ENCODE results near the gene IL10.
A peak's percentile ranks its signal among the peaks of the same experiment; 100 is the strongest.
"Not testable (repeated sequence)": the region's sequence is repeated elsewhere in the genome, so short reads cannot be mapped to it uniquely, and the experiment has no call there.

IL10 gene

DNA sequence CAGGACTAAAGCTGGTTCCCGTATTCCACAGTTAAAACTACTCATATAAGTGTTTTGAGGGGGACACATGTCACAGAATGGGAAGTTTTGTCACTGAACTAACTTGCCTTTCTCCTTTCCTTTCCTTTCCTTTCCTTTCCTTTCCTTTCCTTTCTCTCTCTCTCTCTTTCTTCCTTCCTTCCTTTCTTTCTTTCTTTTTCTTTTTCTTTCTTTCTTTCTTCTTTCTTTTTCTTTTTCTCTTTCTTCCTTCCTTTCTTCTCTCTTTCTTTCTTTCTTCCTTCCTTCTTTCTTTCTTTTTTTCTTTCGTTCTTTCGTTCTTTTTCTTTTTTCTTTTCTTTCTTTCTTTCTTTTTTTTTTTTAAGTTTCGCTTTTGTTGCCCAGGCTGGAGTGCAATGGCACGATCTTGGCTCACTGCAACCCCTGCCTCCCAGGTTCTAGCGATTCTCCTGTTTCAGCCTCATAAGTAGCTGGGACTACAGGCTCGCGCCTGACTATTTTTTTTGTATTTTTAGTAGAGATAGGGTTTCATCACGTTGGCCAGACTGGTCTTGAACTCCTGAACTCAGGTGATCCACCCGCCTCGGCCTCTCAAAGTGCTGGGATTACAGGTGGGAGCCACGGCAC, 9.4 kb downstream of the IL10 start:
- not testable (repeated sequence) for DNase-seq

DNA sequence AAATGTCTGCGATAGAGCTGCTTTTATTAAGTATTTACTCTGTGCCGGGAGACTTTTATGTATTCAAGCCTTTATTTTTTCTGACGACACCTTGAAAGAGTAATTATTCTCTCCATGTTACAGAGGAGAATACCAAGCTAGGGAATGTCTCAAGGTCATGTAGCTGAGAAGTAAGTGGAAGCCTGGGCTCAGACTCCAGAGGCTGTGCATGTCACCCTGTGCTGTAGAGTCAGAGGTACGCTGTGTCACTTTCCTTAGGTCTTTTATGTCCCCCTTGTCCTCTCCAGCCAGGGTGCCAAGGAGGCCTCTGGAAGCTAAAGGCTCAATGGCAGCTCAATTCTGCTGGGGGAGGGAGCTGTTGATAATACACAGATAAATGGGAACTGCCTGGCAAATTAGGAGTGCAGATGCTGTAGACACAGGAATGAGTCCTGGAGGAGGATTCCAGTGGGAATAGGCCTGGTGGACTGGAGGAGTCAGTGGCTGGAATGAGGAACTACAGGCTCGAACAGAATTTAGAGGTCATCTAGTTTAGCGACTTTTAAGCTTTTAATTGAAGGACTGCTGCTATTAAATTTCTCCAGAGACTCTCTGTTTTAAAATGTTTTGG, 11.0 kb downstream of the IL10 start:
- no peak for DNase-seq

DNA sequence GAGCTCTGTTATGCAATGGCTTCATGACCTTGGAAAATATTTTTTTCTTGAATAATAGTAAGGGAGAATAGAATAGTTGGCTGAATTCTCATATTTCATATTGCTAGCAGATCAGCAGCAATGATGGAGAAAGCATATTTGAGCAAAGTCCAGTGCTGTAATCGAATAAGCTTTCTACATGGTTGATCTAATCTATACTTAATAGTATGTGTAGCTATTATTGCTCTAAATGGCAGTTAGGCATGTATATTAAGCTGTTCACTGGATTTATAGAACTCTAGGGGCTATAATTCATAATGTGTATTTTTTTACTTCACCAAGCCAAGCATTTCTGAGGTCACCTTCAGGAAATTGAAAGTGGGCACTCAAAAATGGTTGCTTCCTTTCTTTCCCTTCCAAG, 11.7 kb downstream of the IL10 start:
- DNase-seq = no peak

GRCh38 chr1:206757524-206758266, 14.6 kb downstream of the IL10 start:
- peak; percentile 81 for DNase-seq

DNA sequence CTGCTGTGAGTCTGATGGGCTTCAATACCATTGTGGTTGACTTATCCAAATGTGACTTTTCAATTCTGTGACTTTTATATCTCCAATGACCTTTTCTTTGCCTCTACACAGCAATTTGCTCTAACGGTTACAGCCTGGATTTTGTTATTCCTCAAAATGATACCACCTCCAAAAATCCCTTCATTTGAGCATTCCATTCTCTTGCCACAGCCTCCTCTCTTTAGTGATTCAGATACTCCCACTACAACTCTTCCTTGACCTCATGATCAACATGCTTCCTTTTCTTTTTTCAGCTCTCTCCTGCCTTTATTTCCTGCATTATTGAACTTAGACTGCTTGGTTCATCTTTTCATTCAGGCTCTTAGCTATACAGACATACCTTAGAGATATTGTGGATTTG, 18.3 kb downstream of the IL10 start:
- no peak for DNase-seq

GRCh38 chr1:206753141-206753540, 19.2 kb downstream of the IL10 start:
- no peak for DNase-seq

DNA sequence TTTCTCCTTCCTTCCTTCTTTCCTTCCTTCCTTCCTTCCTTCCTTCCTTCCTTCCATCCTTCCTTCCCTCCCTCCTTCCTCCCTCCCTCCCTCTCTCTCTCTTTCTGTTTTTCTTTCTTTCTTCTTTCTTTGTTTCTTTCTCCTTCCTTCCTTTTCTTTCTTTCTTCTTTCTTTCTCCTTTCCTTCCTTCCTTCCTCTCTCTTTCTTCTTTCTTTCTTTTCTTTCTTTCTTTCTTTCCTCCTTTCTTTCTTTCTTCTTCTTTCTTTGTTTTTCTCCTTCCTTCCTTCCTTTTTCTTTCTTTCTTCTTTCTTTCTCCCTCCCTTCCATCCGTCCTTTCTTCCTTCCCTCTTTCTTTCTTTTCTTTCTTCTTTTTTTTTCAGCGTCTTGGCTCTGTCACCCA, 19.8 kb downstream of the IL10 start:
- no peak for DNase-seq

DNA sequence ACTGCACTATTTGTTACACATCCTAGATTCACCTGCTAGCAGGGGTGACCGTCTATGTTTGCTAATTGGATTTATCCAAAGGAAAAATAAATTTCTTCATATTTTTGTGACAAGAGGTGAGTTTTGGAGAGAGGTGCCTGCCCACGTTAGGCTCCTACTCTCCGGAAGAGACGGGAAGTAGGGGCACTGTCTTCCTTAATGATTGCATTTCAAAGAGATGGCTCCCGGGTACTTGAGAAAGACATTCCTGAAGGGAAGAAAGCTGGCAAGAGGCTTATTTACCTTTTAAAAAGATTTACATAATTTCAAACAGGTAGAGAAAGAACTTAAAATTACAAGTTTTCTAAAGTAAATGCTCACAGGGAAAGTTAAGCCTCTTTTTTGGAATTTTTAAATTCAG, 20.4 kb downstream of the IL10 start:
- DNase-seq = no peak

- no peak for DNase-seq
Measured at GRCh38 chr1:206748348-206749030, 23.8 kb downstream of the IL10 start.

GRCh38 chr1:206745301-206745700, 27.0 kb downstream of the IL10 start:
- DNase-seq = no peak

GRCh38 chr1:206744683-206745082, 27.6 kb downstream of the IL10 start:
- peak; percentile 76 for DNase-seq

- peak; percentile 56 for DNase-seq
Measured at GRCh38 chr1:206742719-206743383, 29.4 kb downstream of the IL10 start.

DNA sequence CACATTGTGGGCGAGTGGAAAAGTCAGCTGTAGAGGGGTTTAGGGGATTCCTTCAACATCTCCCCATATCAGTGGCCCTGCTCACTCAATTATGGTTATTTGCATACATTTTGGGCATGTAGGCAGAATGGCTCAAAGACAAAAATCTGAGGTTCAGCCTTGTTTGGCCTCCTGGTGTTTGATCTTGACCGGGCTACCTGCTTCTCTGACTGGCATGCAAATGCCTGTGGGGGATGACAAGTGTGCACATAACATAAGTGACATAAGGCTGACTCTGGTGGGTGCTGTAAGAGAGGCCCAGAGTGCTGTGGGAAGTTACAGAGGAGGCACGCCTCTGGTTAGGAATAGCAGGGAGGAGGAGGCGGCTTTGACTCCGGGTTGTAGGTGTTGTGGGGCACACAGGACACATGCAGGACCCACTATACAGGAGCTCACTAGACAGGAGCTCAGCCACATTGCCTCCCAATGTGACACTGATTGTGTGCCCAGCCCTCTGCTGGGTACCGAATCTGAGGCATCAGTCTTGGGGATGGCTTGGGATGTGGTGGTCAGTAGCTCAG, 31.1 kb downstream of the IL10 start:
- DNase-seq = no peak

DNA sequence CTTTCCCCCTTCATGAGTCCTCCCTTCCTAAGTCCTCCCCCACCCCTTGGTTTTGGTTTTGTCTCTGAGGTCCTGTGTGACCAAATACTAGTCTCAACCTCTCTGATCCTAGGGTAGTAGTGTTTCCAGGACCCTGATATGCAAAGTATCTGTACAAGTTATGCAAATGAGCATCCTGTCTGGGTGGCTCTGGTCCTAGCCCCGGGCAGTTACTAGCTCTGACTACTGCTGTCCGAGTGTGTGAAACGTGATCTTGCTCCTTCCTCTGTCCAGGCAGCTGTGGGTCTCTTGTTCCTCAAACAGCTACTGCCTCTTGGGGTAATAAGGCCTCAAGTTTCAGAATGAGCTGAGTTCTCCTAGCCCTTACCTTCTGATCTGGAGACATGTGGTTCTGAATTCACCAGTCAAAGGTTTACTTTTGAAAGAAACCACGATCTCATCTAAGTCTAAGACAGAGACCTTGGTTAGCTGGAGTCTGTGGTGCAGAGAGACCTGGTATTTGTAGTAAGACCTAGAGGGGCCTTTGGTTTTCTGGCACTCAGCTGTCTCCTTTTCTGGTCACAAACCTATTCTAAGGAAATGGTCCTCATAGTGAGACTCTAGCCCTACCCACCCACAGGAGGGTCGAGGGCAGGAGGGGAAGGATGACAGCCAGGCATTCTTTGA, 32.8 kb downstream of the IL10 start:
- DNase-seq = peak; percentile 86

- no peak for DNase-seq
Measured at GRCh38 chr1:206738370-206739366, 33.6 kb downstream of the IL10 start.

- DNase-seq = peak; percentile 71
Measured at GRCh38 chr1:206737729-206738201, 34.5 kb downstream of the IL10 start.

GRCh38 chr1:206736878-206737728, 35.2 kb downstream of the IL10 start:
- DNase-seq = peak; percentile 76

GRCh38 chr1:206735553-206736031, 36.7 kb downstream of the IL10 start:
- no peak for DNase-seq

GRCh38 chr1:206734499-206735142, 37.7 kb downstream of the IL10 start:
- DNase-seq = peak; percentile 75

All from activated CD4-positive, alpha-beta T cell treated with anti-CD3 and anti-CD28 coated beads, Interleukin-2, Interleukin-6, amounts not matched to agents 100 ng/mL and 50 ng/mL, durations not matched to agents 16 hours and 8 hours (primary cell).